Heart right ventricle (tissue), 16 donors: Measurements from ENCODE around the gene GAB2. TPM values are rescaled to one million over a fixed set of nuclear protein-coding genes. Genes with fewer than 3 reads are reported as not detected.
"Not testable (repeated sequence)": the region's sequence is repeated elsewhere in the genome, so short reads cannot be mapped to it uniquely, and the experiment has no call there.

Experiments
- ATAC-seq, 8 donors: fragments of 200-7000 bp; cut with Tn5 transposase; one replicate each; pipeline ENCODE4 v1.9.1; 2020; ENCODE audit warnings: mild to moderate bottlenecking in 8 of 8, moderate library complexity in 8 of 8, moderate number of reproducible peaks in 1 of 8
- DNase-seq, 2 donors: peaks; one replicate each; pipeline ENCODE4 v3.0.0-alpha.2; 2020
- H3K27ac ChIP-seq, 10 donors: fragments of 200-600 bp; sonication (generic) in 2 of 10; one replicate each; pipeline versions ENCODE4 v1.5.0 to v1.8.0; 2020 to 2022; ENCODE audit warnings: mild to moderate bottlenecking in 3 of 10
- H3K27me3 ChIP-seq, 7 donors: fragments of 200-600 bp; one replicate each; pipeline ENCODE4 v1.8.0; 2021 to 2022; ENCODE audit warnings: mild to moderate bottlenecking in 2 of 7
- H3K36me3 ChIP-seq, 9 donors: fragments of 200-600 bp; sonication (generic) in 1 of 9; one replicate each; pipeline versions ENCODE4 v1.5.0 to v1.8.0; 2020 to 2022; ENCODE audit warnings: mild to moderate bottlenecking in 2 of 9
- H3K4me1 ChIP-seq, 9 donors: fragments of 200-600 bp; sonication (generic) in 1 of 9; one replicate each; pipeline versions ENCODE4 v1.5.0 to v1.8.0; 2020 to 2022; ENCODE audit warnings: mild to moderate bottlenecking in 4 of 9
- H3K4me3 ChIP-seq, 10 donors: fragments of 200-600 bp; sonication (generic) in 2 of 10; one replicate each; pipeline versions ENCODE4 v1.5.0 to v1.8.0; 2020 to 2022; ENCODE audit warnings: mild to moderate bottlenecking in 7 of 10, moderate library complexity in 2 of 10
- H3K9me3 ChIP-seq, 11 donors: fragments of 200-600 bp in 10 of 11; sonication (generic) in 2 of 11; one replicate each; pipeline versions ENCODE4 v1.5.0 to v1.8.0; 2013 to 2022; ENCODE audit warnings: mild to moderate bottlenecking in 2 of 11, control low read depth in 1 of 11, moderate library complexity in 1 of 11
- CTCF ChIP-seq, 9 donors: fragments of 200-600 bp; sonication (generic) in 2 of 9; IDR thresholded peaks; one replicate each; pipeline versions ENCODE4 v1.5.0 to v1.8.0; 2021 to 2022; ENCODE audit warnings: antibody characterized with exemption in 9 of 9, mild to moderate bottlenecking in 5 of 9, moderate library complexity in 1 of 9
- WGBS, 2 donors: extraction: QIAGEN DNeasy Blood & Tissue Kit; methylation state at CpG; one replicate each; pipeline ENCODE4 v1.1.7; 2013; ENCODE audit warnings: inconsistent platforms in 1 of 2; 5-methylcytosine and 5-hydroxymethylcytosine counted together
- intact Hi-C, 10 donors: fragments of 100-400 bp; cut with DNase I; formaldehyde crosslinking; loops; one replicate each; pipeline versions ENCODE4 v1.11.1 to v1.14.2; 2022
- polyA plus RNA-seq, 2 donors: library from polyadenylated mRNA; stranded (reverse); fragments of 200-250 nt; gene quantifications; one replicate each; pipeline ENCODE4 v1.2.3, GENCODE V29; 2013
- total RNA-seq, 10 donors: library from RNA; stranded (reverse); fragmentation: NEBNext Ultra II Directional in 3 of 10; extraction: Animal tissue kit (Norgen Biotek cat#: 25700) in 3 of 10; gene quantifications; one replicate each; pipeline versions ENCODE4 v1.2.1 to v1.2.4, GENCODE V29; 2021 to 2023
- donor health status: Arrhythmogenic right ventricular cardiomyopathy.
- donor health status: ischemic (EF 13 %, LVEDD 7.1; RV severe dilation, severe dysfunction).
- donor health status: healthy with polysubstance abuse.
- donor health status: DM: no; HTN: yes; CAD: no.
- donor health status: DM: no; HTN: no; CAD: no.
- donor health status: ischemic (EF 25% LVEDD 6.9; RV normal size, moderate dysfunction).
- donor health status: ischemic (EF 25% LVEDD 5.7; RV mildly dilated, moderate dysfunction).
- donor health status: healthy.
- donor health status: DM: yes; HTN: yes; CAD: no.
- donor health status: Ischemic cardiomyopathy.
- donor health status: ischemic (EF 35%, LVEDD 5.7; RV mildly dilated, moderate dysfunction).
- donor health status: nonischemic (EF 11% LVEDD 7.7; RV severe dilation, severe dysfunction).
- donor health status: DM: yes; HTN: yes; CAD: no.
- donor health status: PGD.
- donor health status: ischemic (EF 29% LVEDD 5.4; RV normal size, mild dysfunction).
- donor health status: nonischemic (EF 23%, LVEDD 6.1; RV moderate dilation, normal function).

GAB2 gene
- total and polyA plus RNA-seq, 12 donors = 5.0 to 44.6 (median 27.0) TPM

- H3K27ac ChIP-seq = no peak overlapping the region
- H3K4me3 ChIP-seq = no peak overlapping the region
- WGBS, 2 donors = 96 to 97% methylated on average over 7 of the region's 7 CpGs
- no peaks in the 10 kb centered on the region for H3K27me3 ChIP-seq
- H3K9me3 ChIP-seq = no peaks in the 10 kb centered on the region
- no peak for ATAC-seq
- peaks cover 0 to 73% (median 47%) of the 10 kb centered on the region in 9 donors for H3K36me3 ChIP-seq
- intact Hi-C loops = loop anchor here in 6 of 10 donors (2.0 to 10.0 kb wide), 6 partner anchors 192 to 342 kb away; partner anchors contain the start of gene GAB2 (in 1 of the 6)
- TF ChIP-seq CTCF (IDR thresholded peaks at IDR 0.05) = no peak
- no peak for DNase-seq
- peaks cover 0 to 15% (median 6%) of the 10 kb centered on the region in 9 donors for H3K4me1 ChIP-seq
Measured at GRCh38 chr11:78224906-78225420, 192.7 kb downstream of the GAB2 start.

- DNase-seq (no peak), ATAC-seq (no peak)
- 92 to 94% methylated on average over 4 of the region's 4 CpGs for WGBS, 2 donors
- H3K4me1 ChIP-seq = peaks cover 0 to 10% (median 4%) of the 10 kb centered on the region in 9 donors
- no peak overlapping the region for H3K4me3 ChIP-seq
- no peaks in the 10 kb centered on the region for H3K9me3 ChIP-seq
- peaks cover 0 to 78% (median 51%) of the 10 kb centered on the region in 9 donors for H3K36me3 ChIP-seq
- H3K27ac ChIP-seq = no peak overlapping the region
- TF ChIP-seq CTCF (IDR thresholded peaks at IDR 0.05) = no peak
- intact Hi-C loops = loop anchor here in 1 of 10 donors (2.0 to 10.0 kb wide), 2 partner anchors 198 to 340 kb away; no protein-coding TSS in a partner anchor
- no peaks in the 10 kb centered on the region for H3K27me3 ChIP-seq
Measured at GRCh38 chr11:78224506-78224905, 193.1 kb downstream of the GAB2 start.

GRCh38 chr11:78223320-78223954, 194.2 kb downstream of the GAB2 start:
- intact Hi-C loops = loop anchor here in 1 of 10 donors (10.0 kb wide), 1 partner anchor 341 kb away; no protein-coding TSS in a partner anchor
- Histone ChIP-seq H3K9me3 (no peaks in the 10 kb centered on the region), H3K4me1 (peaks cover 0 to 5% (median 0%) of the 10 kb centered on the region in 9 donors), H3K36me3 (peaks cover 0 to 89% (median 60%) of the 10 kb centered on the region in 9 donors), H3K27ac (no peak overlapping the region), H3K27me3 (no peaks in the 10 kb centered on the region), H3K4me3 (no peak overlapping the region)
- WGBS, 2 donors = 90% methylated on average over 9 of the region's 9 CpGs
- ATAC-seq (no peak), DNase-seq (no peak)
- TF ChIP-seq CTCF (IDR thresholded peaks at IDR 0.05) = no peak

- not testable (repeated sequence) for DNase-seq, ATAC-seq
- intact Hi-C loops = loop anchor here in 1 of 10 donors (10.0 kb wide), 1 partner anchor 342 kb away; no protein-coding TSS in a partner anchor
Measured at GRCh38 chr11:78222726-78223125, 194.9 kb downstream of the GAB2 start.

More at GRCh38 chr11:78222726-78223125, 194.9 kb downstream of the GAB2 start:
- H3K4me3 ChIP-seq, H3K9me3 ChIP-seq, H3K4me1 ChIP-seq, H3K27ac ChIP-seq, H3K27me3 ChIP-seq: not testable (repeated sequence)
- 83 to 91% methylated on average over 10 of the region's 10 CpGs for WGBS, 2 donors
- peaks cover 0 to 96% (median 62%) of the 10 kb centered on the region in 9 donors for H3K36me3 ChIP-seq
